Karpas-422 (cell line): Measurements from ENCODE around the gene GOLPH3L. TPM values are rescaled to one million over a fixed set of nuclear protein-coding genes. Genes with fewer than 3 reads are reported as not detected.

Source experiments
- DNase-seq: peaks from one replicate; pipeline ENCODE4 v3.0.0-alpha.2; 2015
- H2AFZ ChIP-seq: fragments of 200-600 bp; sonication (generic); 2 replicates; pipeline ENCODE4 v1.6.1; 2014; ENCODE audit warnings: antibody characterized with exemption, low read length, mixed read lengths
- H3K27ac ChIP-seq: fragments of 200-600 bp; sonication (generic); 2 replicates; pipeline ENCODE4 v1.5.1; 2014; ENCODE audit warnings: mild to moderate bottlenecking, low read length, moderate library complexity
- H3K27me3 ChIP-seq: fragments of 200-600 bp; sonication (generic); 2 replicates; pipeline ENCODE4 v1.6.1; 2014; ENCODE audit warnings: low read length, mixed read lengths
- H3K36me3 ChIP-seq: fragments of 200-600 bp; sonication (generic); 2 replicates; pipeline ENCODE4 v1.6.1; 2014; ENCODE audit warnings: low read length, mixed read lengths; ENCODE audit not compliant: insufficient read depth
- H3K4me1 ChIP-seq: fragments of 200-600 bp; sonication (generic); 2 replicates; pipeline ENCODE4 v1.6.1; 2014; ENCODE audit warnings: mild to moderate bottlenecking, low read length, mixed read lengths
- H3K4me2 ChIP-seq: fragments of 200-600 bp; sonication (generic); 2 replicates; pipeline ENCODE4 v1.6.1; 2014; ENCODE audit warnings: low read length, low read depth, mild to moderate bottlenecking; ENCODE audit not compliant: poor library complexity, severe bottlenecking
- H3K4me3 ChIP-seq: fragments of 200-600 bp; sonication (generic); 2 replicates; pipeline ENCODE4 v1.5.1; 2014; ENCODE audit warnings: mild to moderate bottlenecking, antibody characterized with exemption, low read length, mixed read lengths
- H3K79me2 ChIP-seq: fragments of 200-600 bp; sonication (generic); 2 replicates; pipeline ENCODE4 v1.6.1; 2014; ENCODE audit warnings: mild to moderate bottlenecking, low read length, mixed read lengths
- H3K9ac ChIP-seq: fragments of 200-600 bp; sonication (generic); 2 replicates; pipeline ENCODE4 v1.6.0; 2014; ENCODE audit warnings: low read length
- H3K9me2 ChIP-seq: fragments of 200-600 bp; sonication (generic), shearing (Covaris generic); replicated peaks from 2 replicates; pipeline ENCODE4 v1.6.0; 2014; ENCODE audit warnings: mild to moderate bottlenecking, low read length, moderate library complexity; ENCODE audit not compliant: insufficient read depth
- H3K9me3 ChIP-seq: fragments of 300-700, 200-600 bp; sonication (generic); 2 replicates; pipeline ENCODE4 v1.6.1; 2014; ENCODE audit warnings: low read length, mixed read lengths
- H4K20me1 ChIP-seq: fragments of 200-600 bp; sonication (generic); 2 replicates; pipeline ENCODE4 v1.6.1; 2014; ENCODE audit warnings: mild to moderate bottlenecking, antibody characterized with exemption, low read length, low read depth; ENCODE audit not compliant: insufficient read depth
- total RNA-seq: library from RNA; depleted of rRNA; stranded (reverse); fragments of >200 nt; shearing (Covaris generic); gene quantifications from 2 replicates; pipeline ENCODE4 v1.2.3, GENCODE V29; 2014; ENCODE audit warnings: low replicate concordance

Gene GOLPH3L
- total RNA-seq, 1 experiment from 2014 or later = 28.1 TPM

- Histone ChIP-seq H3K79me2 (no peaks in the 10 kb centered on the region), H3K36me3 (peaks cover 42% of the 10 kb centered on the region), H4K20me1 (no peaks in the 10 kb centered on the region), H3K9ac (no peak overlapping the region), H3K9me3 (no peaks in the 10 kb centered on the region), H3K4me2 (no peak overlapping the region), H3K27me3 (no peaks in the 10 kb centered on the region), H2AFZ (no peak overlapping the region), H3K9me2 (no peaks in the 10 kb centered on the region), H3K4me3 (no peak overlapping the region), H3K4me1 (peaks cover 41% of the 10 kb centered on the region), H3K27ac (peak overlapping the region; percentile 50)
- peak; percentile 68 for DNase-seq
Measured at GRCh38 chr1:150619576-150620509, 77.1 kb downstream of the GOLPH3L start.

GRCh38 chr1:150615346-150616201 lies 81.4 kb downstream of the GOLPH3L start:
- Histone ChIP-seq H4K20me1 (no peaks in the 10 kb centered on the region), H3K4me3 (no peak overlapping the region), H3K79me2 (no peaks in the 10 kb centered on the region; the same call in 1 of the 2 replicates), H3K27ac (peak overlapping the region; percentile 36), H3K27me3 (no peaks in the 10 kb centered on the region), H2AFZ (no peak overlapping the region), H3K9ac (no peak overlapping the region), H3K9me2 (no peaks in the 10 kb centered on the region), H3K9me3 (no peaks in the 10 kb centered on the region), H3K4me1 (peaks cover 55% of the 10 kb centered on the region), H3K4me2 (no peak overlapping the region), H3K36me3 (peaks cover 37% of the 10 kb centered on the region)
- DNase-seq = no peak

DNA sequence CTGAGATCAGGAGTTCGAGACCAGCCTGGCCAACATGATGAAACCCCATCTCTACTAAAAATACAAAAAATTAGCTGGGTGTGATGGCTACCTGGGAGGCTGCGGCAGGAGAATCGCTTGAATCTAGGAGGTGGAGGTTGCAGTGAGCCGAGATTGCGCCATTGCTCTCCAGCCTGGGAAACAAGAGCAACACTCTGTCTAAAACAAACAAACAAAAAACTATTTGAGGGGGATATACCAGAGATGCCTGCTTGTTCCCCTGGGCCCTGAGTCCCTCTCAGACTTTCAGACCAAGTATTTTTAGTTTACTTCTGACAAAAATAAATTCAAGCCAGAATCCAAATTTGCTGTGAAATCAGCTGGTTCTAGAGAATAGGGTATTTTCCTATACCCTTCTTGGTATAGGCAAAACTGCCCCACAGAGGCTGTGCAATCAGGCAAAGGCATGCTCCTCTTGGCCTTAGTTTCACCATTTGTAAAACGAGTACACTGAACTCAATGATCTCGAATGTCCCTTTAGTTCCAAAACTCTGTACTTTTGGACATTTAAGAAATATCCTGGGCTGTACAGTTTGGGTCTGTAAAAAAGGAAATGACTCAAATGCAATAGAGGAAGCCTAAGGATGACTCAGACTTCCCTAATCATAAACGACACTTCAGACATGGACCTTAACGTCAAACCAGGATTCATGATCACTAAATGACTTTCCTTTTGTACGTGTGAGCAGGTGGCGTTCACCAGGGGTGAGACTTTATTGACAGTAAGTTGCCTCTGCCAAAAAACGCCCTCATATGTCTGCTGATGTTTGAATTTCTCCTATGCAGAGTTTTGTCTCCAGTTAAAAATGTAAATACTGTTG lies 83.7 kb downstream of the GOLPH3L start:
- DNase-seq = peak; percentile 76
- H4K20me1 ChIP-seq = no peaks in the 10 kb centered on the region
- H3K9me3 ChIP-seq = no peaks in the 10 kb centered on the region
- H3K36me3 ChIP-seq = peaks cover 20% of the 10 kb centered on the region
- peak overlapping the region; percentile 55 for H3K9ac ChIP-seq
- H2AFZ ChIP-seq = no peak overlapping the region
- H3K27ac ChIP-seq = peak overlapping the region; percentile 90
- H3K27me3 ChIP-seq = no peaks in the 10 kb centered on the region
- peaks cover 53% of the 10 kb centered on the region for H3K4me1 ChIP-seq
- no peaks in the 10 kb centered on the region; the same call in 1 of the 2 replicates for H3K79me2 ChIP-seq
- no peaks in the 10 kb centered on the region for H3K9me2 ChIP-seq
- H3K4me2 ChIP-seq = peak overlapping the region; percentile 57
- peak overlapping the region; percentile 35; the same call in 1 of the 2 replicates for H3K4me3 ChIP-seq

- Histone ChIP-seq H3K9me3 (no peaks in the 10 kb centered on the region), H3K4me3 (peak overlapping the region; percentile 35; the same call in 1 of the 2 replicates), H3K36me3 (peaks cover 18% of the 10 kb centered on the region), H2AFZ (no peak overlapping the region), H3K4me1 (peaks cover 53% of the 10 kb centered on the region), H3K27me3 (no peaks in the 10 kb centered on the region), H3K4me2 (peak overlapping the region; percentile 57), H3K9ac (peak overlapping the region; percentile 55; the same call in 1 of the 2 replicates), H3K79me2 (no peaks in the 10 kb centered on the region; the same call in 1 of the 2 replicates), H4K20me1 (no peaks in the 10 kb centered on the region), H3K9me2 (no peaks in the 10 kb centered on the region), H3K27ac (peak overlapping the region; percentile 90)
- DNase-seq = peak; percentile 80
Measured at GRCh38 chr1:150612014-150612345, 85.0 kb downstream of the GOLPH3L start.

- Histone ChIP-seq H3K27ac (peak overlapping the region; percentile 90), H3K79me2 (no peaks in the 10 kb centered on the region; the same call in 1 of the 2 replicates), H3K4me2 (peak overlapping the region; percentile 57), H4K20me1 (no peaks in the 10 kb centered on the region), H3K9me3 (no peaks in the 10 kb centered on the region), H3K4me1 (peaks cover 49% of the 10 kb centered on the region), H3K4me3 (no peak overlapping the region), H3K36me3 (peaks cover 11% of the 10 kb centered on the region), H3K9ac (no peak overlapping the region), H3K27me3 (no peaks in the 10 kb centered on the region), H3K9me2 (no peaks in the 10 kb centered on the region), H2AFZ (no peak overlapping the region)
- DNase-seq = no peak
Measured at GRCh38 chr1:150610576-150610975, 86.4 kb downstream of the GOLPH3L start.

- H3K27me3 ChIP-seq = no peaks in the 10 kb centered on the region
- H3K27ac ChIP-seq = peak overlapping the region; percentile 90
- peaks cover 4% of the 10 kb centered on the region for H3K36me3 ChIP-seq
- H3K9me2 ChIP-seq = no peaks in the 10 kb centered on the region
- H3K4me2 ChIP-seq = no peak overlapping the region
- no peaks in the 10 kb centered on the region; the same call in 1 of the 2 replicates for H3K79me2 ChIP-seq
- H3K9me3 ChIP-seq = no peaks in the 10 kb centered on the region
- H3K4me1 ChIP-seq = peaks cover 44% of the 10 kb centered on the region
- H3K9ac ChIP-seq = no peak overlapping the region
- H3K4me3 ChIP-seq = no peak overlapping the region
- H4K20me1 ChIP-seq = no peaks in the 10 kb centered on the region
- no peak for DNase-seq
- no peak overlapping the region for H2AFZ ChIP-seq
Measured at GRCh38 chr1:150609732-150610131, 87.2 kb downstream of the GOLPH3L start.

- Histone ChIP-seq H3K9me2 (no peaks in the 10 kb centered on the region), H3K36me3 (no peaks in the 10 kb centered on the region; the same call in 1 of the 2 replicates), H3K9ac (no peak overlapping the region), H3K4me1 (peaks cover 15% of the 10 kb centered on the region), H3K4me3 (no peak overlapping the region), H4K20me1 (no peaks in the 10 kb centered on the region), H3K4me2 (no peak overlapping the region), H3K27ac (no peak overlapping the region), H3K9me3 (no peaks in the 10 kb centered on the region), H3K79me2 (no peaks in the 10 kb centered on the region; the same call in 1 of the 2 replicates), H3K27me3 (no peaks in the 10 kb centered on the region), H2AFZ (no peak overlapping the region)
- DNase-seq = no peak
Measured at GRCh38 chr1:150606463-150607142, 90.4 kb downstream of the GOLPH3L start.
